BJ (cell line): ENCODE data around the gene GDI2. TPM values are rescaled to one million over a fixed set of nuclear protein-coding genes. Genes with fewer than 3 reads are reported as not detected.
"Not testable (repeated sequence)": the region's sequence is repeated elsewhere in the genome, so short reads cannot be mapped to it uniquely, and the experiment has no call there.

Experiments
- CTCF ChIA-PET: fragments of 350-600 bp; formaldehyde crosslinking; extraction: SDS; loops from one replicate; lab custom pipeline; 2021; ENCODE audit warnings: antibody characterized with exemption, inconsistent platforms; lab: Yijun Ruan, JAX
- POLR2A ChIA-PET: fragments of 300-600 bp; sonication (Branson Sonifier 250); formaldehyde crosslinking; extraction: SDS; loops from one replicate; lab custom pipeline; 2021; ENCODE audit warnings: antibody characterized with exemption; lab: Charles Lee
- DNase-seq: peaks from one replicate; pipeline ENCODE4 v3.0.0-alpha.2; 2011; ENCODE audit warnings: low read depth
- H3K27me3 ChIP-seq: 2 replicates; pipeline ENCODE4 v1.6.0; 2011; ENCODE audit warnings: low read length; ENCODE audit not compliant: control insufficient read depth, insufficient read depth
- H3K36me3 ChIP-seq: 2 replicates; pipeline ENCODE4 v1.5.1; 2011; ENCODE audit warnings: low read length; ENCODE audit not compliant: control insufficient read depth, insufficient read depth
- H3K4me3 ChIP-seq: 2 replicates; pipeline ENCODE4 v1.5.1; 2011; ENCODE audit warnings: low read depth, mild to moderate bottlenecking, control low read depth, low read length
- polyA plus RNA-seq: library from polyadenylated mRNA; depleted of rRNA; stranded (reverse); fragments of >200 nt; gene quantifications from 2 replicates; pipeline ENCODE4 v1.2.3, GENCODE V29; 2011
- TF ChIP-seq, protein P1 (sequence below): IDR thresholded peaks from 2 replicates; pipeline ENCODE4 v1.5.1; 2011; ENCODE audit warnings: low read depth, mild to moderate bottlenecking, control low read depth, inconsistent platforms, low read length, moderate library complexity; ENCODE audit not compliant: insufficient read depth

Gene GDI2
- polyA plus RNA-seq, 1 experiment, result 148 TPM

DNA sequence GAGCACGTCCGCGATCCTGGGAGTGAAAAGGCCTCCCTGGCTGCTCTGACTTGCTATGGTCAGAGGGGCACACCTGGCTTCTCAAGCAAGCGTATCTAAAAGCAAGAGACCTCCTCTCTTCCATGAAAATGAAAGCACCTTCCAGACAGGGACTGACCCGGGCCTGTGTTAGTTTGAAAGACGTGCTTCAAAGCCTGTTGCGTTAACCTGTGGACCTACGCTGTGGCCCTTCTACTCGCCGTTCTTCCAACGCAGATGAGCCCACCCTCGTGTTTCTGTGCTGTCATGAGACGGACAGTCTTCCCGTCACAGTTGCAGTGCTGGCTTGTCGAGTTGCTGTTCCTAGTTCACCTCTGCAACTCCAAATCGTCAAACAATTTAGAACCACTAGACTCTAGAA lies 15.5 kb upstream of the GDI2 start:
- no peak for DNase-seq
- Histone ChIP-seq H3K36me3 (no peaks in the 10 kb centered on the region), H3K27me3 (no peaks in the 10 kb centered on the region), H3K4me3 (no peak overlapping the region)
- POLR2A ChIA-PET, result no interaction called here
- CTCF ChIA-PET, result interaction anchor here (0.6 kb wide), 1 partner anchor 227 kb away, joined by 3 read pairs; no protein-coding TSS in a partner anchor
- TF ChIP-seq, protein P1, sequence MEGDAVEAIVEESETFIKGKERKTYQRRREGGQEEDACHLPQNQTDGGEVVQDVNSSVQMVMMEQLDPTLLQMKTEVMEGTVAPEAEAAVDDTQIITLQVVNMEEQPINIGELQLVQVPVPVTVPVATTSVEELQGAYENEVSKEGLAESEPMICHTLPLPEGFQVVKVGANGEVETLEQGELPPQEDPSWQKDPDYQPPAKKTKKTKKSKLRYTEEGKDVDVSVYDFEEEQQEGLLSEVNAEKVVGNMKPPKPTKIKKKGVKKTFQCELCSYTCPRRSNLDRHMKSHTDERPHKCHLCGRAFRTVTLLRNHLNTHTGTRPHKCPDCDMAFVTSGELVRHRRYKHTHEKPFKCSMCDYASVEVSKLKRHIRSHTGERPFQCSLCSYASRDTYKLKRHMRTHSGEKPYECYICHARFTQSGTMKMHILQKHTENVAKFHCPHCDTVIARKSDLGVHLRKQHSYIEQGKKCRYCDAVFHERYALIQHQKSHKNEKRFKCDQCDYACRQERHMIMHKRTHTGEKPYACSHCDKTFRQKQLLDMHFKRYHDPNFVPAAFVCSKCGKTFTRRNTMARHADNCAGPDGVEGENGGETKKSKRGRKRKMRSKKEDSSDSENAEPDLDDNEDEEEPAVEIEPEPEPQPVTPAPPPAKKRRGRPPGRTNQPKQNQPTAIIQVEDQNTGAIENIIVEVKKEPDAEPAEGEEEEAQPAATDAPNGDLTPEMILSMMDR, result no peak

DNA sequence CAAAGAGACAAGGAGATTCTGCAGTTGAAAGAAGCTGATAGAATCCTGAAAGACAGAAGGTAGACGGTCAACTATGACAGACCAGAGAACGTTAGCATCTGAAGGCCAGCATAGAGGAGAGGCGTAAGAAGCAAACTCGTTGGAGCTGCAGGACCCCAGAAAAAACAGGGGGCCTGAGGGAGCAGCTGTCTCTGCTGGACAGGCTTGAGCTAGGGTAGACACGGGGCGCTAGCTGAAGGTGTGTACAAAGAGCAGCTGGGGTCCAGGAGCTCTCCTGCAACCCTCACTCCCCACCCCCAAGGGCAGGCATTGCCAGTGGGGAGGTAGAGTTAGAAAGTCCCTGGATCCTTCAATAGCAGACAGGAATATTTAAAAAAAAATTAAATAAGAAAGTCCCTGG lies 14.6 kb upstream of the GDI2 start:
- TF ChIP-seq, protein P1, result no peak
- Histone ChIP-seq H3K36me3 (no peaks in the 10 kb centered on the region), H3K4me3 (no peak overlapping the region), H3K27me3 (no peaks in the 10 kb centered on the region)
- DNase-seq, result no peak
- ChIA-PET CTCF (no interaction called here), POLR2A (no interaction called here)

DNA sequence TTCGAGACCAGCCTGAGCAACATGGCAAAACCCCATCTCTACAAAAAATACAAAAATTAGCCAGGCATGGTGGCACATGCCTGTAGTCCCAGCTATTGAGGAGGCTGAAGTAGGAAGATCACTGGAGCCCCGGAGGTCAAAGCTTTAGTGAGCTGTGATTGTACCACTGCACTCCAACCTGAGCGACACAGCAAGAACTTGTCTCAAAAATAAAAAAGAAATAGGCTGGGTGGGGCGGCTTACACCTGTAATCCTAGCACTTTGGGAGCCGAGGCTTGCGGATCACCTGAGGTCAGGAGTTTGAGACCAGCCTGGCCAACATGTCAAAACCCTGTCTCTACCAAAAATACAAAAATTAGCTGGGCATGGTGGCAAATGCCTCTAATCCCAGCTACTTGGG lies 13.3 kb upstream of the GDI2 start:
- H3K36me3 ChIP-seq, POLR2A ChIA-PET, DNase-seq, H3K27me3 ChIP-seq, H3K4me3 ChIP-seq: not testable (repeated sequence)
- CTCF ChIA-PET, result interaction anchor here (0.6 to 0.7 kb wide), 2 partner anchors 11 to 16 kb away, joined by 3 read pairs; no protein-coding TSS in a partner anchor

DNA sequence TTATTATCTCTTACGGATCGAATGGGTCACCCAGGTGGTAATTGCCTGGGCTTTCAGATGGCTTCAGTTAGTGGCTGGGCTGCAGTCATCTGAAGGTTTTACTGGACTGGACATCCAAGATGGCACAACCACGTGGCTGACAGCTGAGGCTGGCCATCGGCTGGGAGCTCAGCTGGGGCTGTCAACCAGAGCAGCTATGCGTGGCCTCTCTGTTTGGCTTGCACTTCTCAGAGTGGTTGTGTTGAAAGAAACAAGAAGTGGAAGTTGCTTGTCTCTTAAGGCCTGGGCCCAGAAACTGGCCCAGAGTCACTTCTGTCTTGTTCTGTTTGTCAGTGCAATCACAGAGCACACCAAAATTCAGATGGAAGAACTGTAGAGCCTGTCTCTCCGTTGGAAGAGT lies 5.7 kb upstream of the GDI2 start:
- no peak for DNase-seq
- H3K27me3 ChIP-seq, result no peaks in the 10 kb centered on the region
- ChIA-PET CTCF (interaction anchor here (1.4 kb wide), 1 partner anchor 14 kb away, joined by 4 read pairs; no protein-coding TSS in a partner anchor), POLR2A (no interaction called here)
- TF ChIP-seq, protein P1, result no peak
- H3K36me3 ChIP-seq, result no peaks in the 10 kb centered on the region
- no peak overlapping the region for H3K4me3 ChIP-seq

DNA sequence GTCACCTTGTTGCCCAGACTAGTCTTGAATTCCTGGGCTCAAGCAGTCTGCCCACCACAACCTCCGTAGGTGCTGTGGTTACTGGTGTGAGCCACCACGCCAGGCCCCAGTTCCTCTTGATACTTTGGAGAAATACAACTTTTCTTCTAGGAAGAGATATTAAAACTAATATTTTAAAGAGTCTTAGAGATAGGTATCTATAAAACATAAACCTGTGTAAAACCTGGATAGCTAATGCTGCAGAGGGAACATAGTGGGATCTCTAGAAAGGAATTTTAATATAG lies 4.8 kb upstream of the GDI2 start:
- Histone ChIP-seq H3K4me3 (no peak overlapping the region), H3K36me3 (no peaks in the 10 kb centered on the region), H3K27me3 (no peaks in the 10 kb centered on the region)
- no peak for DNase-seq
- POLR2A ChIA-PET, result no interaction called here
- TF ChIP-seq, protein P1, result no peak
- CTCF ChIA-PET, result interaction anchor here (0.6 to 1.4 kb wide), 2 partner anchors 15 to 399 kb away, joined by 3 to 4 read pairs; no protein-coding TSS in a partner anchor

DNA sequence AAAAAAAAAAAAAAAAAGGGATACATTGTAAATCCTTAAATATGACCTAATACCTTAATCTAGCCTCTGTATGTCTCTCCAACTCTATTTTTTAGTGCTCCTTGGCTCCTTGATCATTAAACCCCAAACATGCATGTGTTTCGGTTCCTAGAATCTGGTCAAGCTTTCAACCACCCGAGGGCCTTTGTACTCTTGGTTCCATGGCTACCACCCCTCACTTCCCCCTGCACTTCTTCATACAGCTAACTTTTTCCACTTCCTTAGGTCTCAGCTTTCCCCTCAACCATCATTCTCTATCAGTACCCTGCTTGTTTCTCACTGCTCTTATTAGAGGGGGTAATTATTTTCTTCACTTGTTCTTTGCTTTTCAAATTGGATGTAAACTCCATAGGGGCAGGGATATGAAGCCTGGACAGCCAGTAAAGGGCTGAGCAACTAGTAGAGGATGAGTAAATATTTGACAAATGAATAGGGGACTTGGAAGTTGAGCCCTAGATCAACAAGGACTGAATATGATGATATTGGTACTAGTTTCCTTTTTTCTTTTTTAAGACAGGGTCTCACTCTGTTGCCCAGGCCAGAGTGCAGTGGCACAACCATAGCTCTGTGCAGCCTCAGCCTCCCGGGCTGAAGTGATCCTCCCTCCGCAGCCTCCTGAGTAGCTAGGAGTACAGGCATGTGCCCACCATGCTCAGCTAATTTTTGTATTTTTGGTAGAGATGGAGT lies 4.3 kb upstream of the GDI2 start:
- POLR2A ChIA-PET, result no interaction called here
- H3K4me3 ChIP-seq, result no peak overlapping the region
- H3K27me3 ChIP-seq, result no peaks in the 10 kb centered on the region
- CTCF ChIA-PET, result interaction anchor here (0.6 to 1.4 kb wide), 2 partner anchors 15 to 400 kb away, joined by 3 to 4 read pairs; no protein-coding TSS in a partner anchor
- DNase-seq, result no peak
- no peaks in the 10 kb centered on the region for H3K36me3 ChIP-seq
- TF ChIP-seq, protein P1, result no peak
